HCT116 (cell line): ENCODE measurements around the gene COG8. TPM values are rescaled to one million over a fixed set of nuclear protein-coding genes. Genes with fewer than 3 reads are reported as not detected.

ENCODE experiments used
- ATAC-seq: fragments of 200-7000 bp; cut with Tn5 transposase; 2 replicates; pipeline ENCODE4 v1.9.1; 2020; ENCODE audit warnings: mild to moderate bottlenecking, moderate library complexity
- BruUV-seq: library from RNA; stranded (reverse); fragments of 400-500 nt; replicated peaks from 2 replicates; lab custom pipeline; 2021; lab: Mats Ljungman, UMichigan
- CTCF ChIA-PET: fragments of 300-600 bp; sonication (Branson Sonifier 250); formaldehyde crosslinking; loops from one replicate; lab custom pipeline; 2021; ENCODE audit warnings: antibody characterized with exemption; lab: Charles Lee
- POLR2A ChIA-PET: fragments of 300-600, 350-600 bp; sonication (Branson Sonifier 250); formaldehyde crosslinking; loops from one replicate; lab custom pipeline; 2021; ENCODE audit warnings: antibody characterized with exemption; lab: Charles Lee
- RAD21 ChIA-PET, 2 experiments: fragments of 300-600 bp; sonication (Branson Sonifier 250); formaldehyde crosslinking; loops; one replicate each; lab custom pipeline; 2023; ENCODE audit warnings: low total read pairs in 2 of 2; ENCODE audit not compliant: uncharacterized antibody in 2 of 2, unreplicated experiment in 2 of 2, low non-redundant PET in 1 of 2; lab: Charles Lee
- DNase-seq: peaks from one replicate; pipeline ENCODE4 v3.0.0-alpha.2; 2010; ENCODE audit warnings: low read depth, low spot score
- H2AFZ ChIP-seq: fragments of 200-600 bp; shearing (Covaris generic), sonication (generic); 2 replicates; pipeline ENCODE4 v1.6.1; 2017; ENCODE audit warnings: low read depth, mixed run types, mixed read lengths, antibody characterized with exemption, low read length; ENCODE audit not compliant: poor library complexity, severe bottlenecking
- H3K27ac ChIP-seq: 2 replicates; pipeline ENCODE4 v1.5.1; 2012; ENCODE audit warnings: low read depth, low read length
- H3K27me3 ChIP-seq: fragments of 200-600 bp; sonication (generic); 2 replicates; pipeline ENCODE4 v1.6.1; 2016; ENCODE audit warnings: mixed run types, low read length, mixed read lengths; ENCODE audit not compliant: insufficient read depth
- H3K36me3 ChIP-seq, 2 experiments: fragments of 200-500 bp in 1 of 2; fragments of 200-600 bp in 1 of 2; sonication (Bioruptor generic) in 1 of 2; sonication (generic) in 1 of 2; 2 replicates each; pipeline versions ENCODE4 v1.5.1 to v1.6.1; 2014 to 2016; ENCODE audit warnings: low read length in 2 of 2, inconsistent platforms in 1 of 2, mixed read lengths in 1 of 2, mixed run types in 1 of 2; ENCODE audit not compliant: insufficient read depth in 2 of 2, control insufficient read depth in 1 of 2
- H3K4me1 ChIP-seq, 2 experiments: fragments of 200-600 bp in 1 of 2; sonication (generic) in 1 of 2; 2 replicates each; pipeline versions ENCODE4 v1.5.1 to v1.6.1; 2012 to 2017; ENCODE audit warnings: low read length in 2 of 2, inconsistent platforms in 1 of 2, mild to moderate bottlenecking in 1 of 2, mixed read lengths in 1 of 2, mixed run types in 1 of 2, moderate library complexity in 1 of 2; ENCODE audit not compliant: insufficient read depth in 2 of 2, control insufficient read depth in 1 of 2
- H3K4me2 ChIP-seq: fragments of 200-600 bp; sonication (generic); 2 replicates; pipeline ENCODE4 v1.6.1; 2017; ENCODE audit warnings: mixed run types, low read length, mixed read lengths
- H3K4me3 ChIP-seq, 2 experiments: fragments of 200-600 bp in 1 of 2; sonication (generic) in 1 of 2; replicated peaks in 1 of 2; 2 replicates each; pipeline ENCODE4 v1.5.1; 2011 to 2016; ENCODE audit warnings: low read length in 2 of 2, control low read depth in 1 of 2, low read depth in 1 of 2, mild to moderate bottlenecking in 1 of 2, mixed read lengths in 1 of 2, mixed run types in 1 of 2
- H3K79me2 ChIP-seq: fragments of 200-600 bp; sonication (generic); 2 replicates; pipeline ENCODE4 v1.6.1; 2017; ENCODE audit warnings: mild to moderate bottlenecking, mixed run types, low read length, moderate library complexity, mixed read lengths; ENCODE audit not compliant: insufficient read depth
- H3K9ac ChIP-seq: fragments of 200-600 bp; sonication (generic); 2 replicates; pipeline ENCODE4 v1.6.1; 2016; ENCODE audit warnings: low read length, mixed read lengths
- H3K9me2 ChIP-seq: fragments of 200-600 bp; sonication (generic), shearing (Covaris generic); 2 replicates; pipeline ENCODE4 v1.6.1; 2017; ENCODE audit warnings: mixed run types, mild to moderate bottlenecking, moderate library complexity; ENCODE audit not compliant: insufficient read depth
- H3K9me3 ChIP-seq, 2 experiments: fragments of 200-500 bp in 1 of 2; fragments of 200-600 bp in 1 of 2; sonication (Bioruptor generic) in 1 of 2; sonication (generic) in 1 of 2; 2 replicates each; pipeline ENCODE4 v1.6.1; 2014 to 2017; ENCODE audit warnings: low read length in 2 of 2, mixed read lengths in 2 of 2, inconsistent platforms in 1 of 2, low read depth in 1 of 2, mild to moderate bottlenecking in 1 of 2, mixed run types in 1 of 2, moderate library complexity in 1 of 2; ENCODE audit not compliant: control insufficient read depth in 1 of 2, insufficient read depth in 1 of 2
- H4K20me1 ChIP-seq: fragments of 200-600 bp; sonication (generic), shearing (Covaris generic); 2 replicates; pipeline ENCODE4 v1.6.1; 2017; ENCODE audit warnings: mixed run types, mild to moderate bottlenecking, moderate library complexity; ENCODE audit not compliant: insufficient read depth
- ATF3 ChIP-seq: IDR thresholded peaks from 2 replicates; pipeline ENCODE4 v1.6.1; 2012
- CEBPB ChIP-seq: IDR thresholded peaks from 2 replicates; pipeline ENCODE4 v1.6.1; 2012; ENCODE audit warnings: low read depth
- CTCF ChIP-seq, 3 experiments: fragments of 200-600 bp in 1 of 3; sonication (generic) in 1 of 3; IDR thresholded peaks in 2 of 3; conservative IDR thresholded peaks in 1 of 3; 2 replicates each; pipeline ENCODE4 v1.5.1; 2012 to 2017; ENCODE audit warnings: low read depth in 2 of 3, low read length in 2 of 3, antibody characterized with exemption in 1 of 3, borderline replicate concordance in 1 of 3, control low read depth in 1 of 3, mild to moderate bottlenecking in 1 of 3, mixed read lengths in 1 of 3, mixed run types in 1 of 3, moderate library complexity in 1 of 3; ENCODE audit not compliant: insufficient read depth in 1 of 3
- ELF1 ChIP-seq: IDR thresholded peaks from 2 replicates; pipeline ENCODE4 v1.6.1; 2012; ENCODE audit warnings: low read depth, borderline replicate concordance
- EZH2phosphoT487 ChIP-seq: fragments of 200-600 bp; IDR thresholded peaks from 2 replicates; pipeline ENCODE4 v1.6.1; 2018; ENCODE audit warnings: antibody characterized with exemption, borderline replicate concordance
- FOSL1 ChIP-seq: IDR thresholded peaks from 2 replicates; pipeline ENCODE4 v1.6.1; 2012; ENCODE audit warnings: low read depth
- JUND ChIP-seq: IDR thresholded peaks from 2 replicates; pipeline ENCODE4 v1.6.1; 2012
- POLR2A ChIP-seq: IDR thresholded peaks from 2 replicates; pipeline ENCODE4 v1.7.0; 2011; ENCODE audit warnings: borderline replicate concordance; ENCODE audit not compliant: insufficient read depth, insufficient read length; ENCODE audit errors: extremely low read depth
- SRF ChIP-seq: IDR thresholded peaks from 2 replicates; pipeline ENCODE4 v1.6.1; 2012; ENCODE audit warnings: low read depth
- YY1 ChIP-seq: IDR thresholded peaks from 2 replicates; pipeline ENCODE4 v1.6.1; 2011; ENCODE audit warnings: low read length, low read depth, moderate library complexity, mild to moderate bottlenecking; ENCODE audit not compliant: insufficient replicate concordance; ENCODE audit errors: extremely low read depth
- ZNF274 ChIP-seq: fragments of 200-500 bp; sonication (Bioruptor generic); IDR thresholded peaks from 2 replicates; pipeline ENCODE4 v1.6.1; 2014; ENCODE audit warnings: mild to moderate bottlenecking, low read depth, low read length, inconsistent platforms
- intact Hi-C: fragments of 100-400 bp; cut with micrococcal nuclease; formaldehyde crosslinking; loops from 2 replicates; pipeline ENCODE4 v1.10.0; 2022
- total RNA-seq: library from RNA; stranded (reverse); gene quantifications from one replicate; pipeline ENCODE4 v1.2.1, GENCODE V29; 2021; ENCODE audit not compliant: unreplicated experiment
- TF ChIP-seq, protein P1 (sequence below): IDR thresholded peaks from 2 replicates; pipeline ENCODE4 v1.6.1; 2012; ENCODE audit warnings: low read depth
- TF ChIP-seq, protein P2 (sequence below): IDR thresholded peaks from 2 replicates; pipeline ENCODE4 v1.6.1; 2011; ENCODE audit warnings: mild to moderate bottlenecking, low read length, moderate library complexity; ENCODE audit not compliant: insufficient replicate concordance; ENCODE audit errors: extremely low read depth

The COG8 gene
- total RNA-seq, 1 experiment from 2014 or later: 50.3 TPM

DNA sequence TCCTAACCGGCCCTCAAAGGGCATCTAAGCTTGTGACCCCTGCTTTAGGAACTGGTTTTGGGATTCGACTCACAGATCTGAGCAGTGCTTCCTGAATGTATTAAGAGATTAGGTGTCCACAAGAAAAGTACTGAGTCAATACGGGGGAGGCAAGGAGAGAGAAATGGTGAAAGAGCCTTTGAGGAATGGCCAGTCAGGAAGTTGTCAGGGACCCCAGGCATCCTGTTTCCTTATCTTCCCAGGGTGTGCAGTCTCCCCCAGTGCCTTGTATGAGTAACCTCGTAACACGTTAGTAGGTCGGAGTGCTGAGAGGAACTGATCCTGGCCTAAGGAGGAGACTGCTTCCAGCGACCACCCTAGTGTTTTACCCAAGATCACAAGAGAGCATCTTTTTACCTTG is 28.6 kb upstream of the COG8 start:
- no peak overlapping the region for H3K4me2 ChIP-seq
- no peak overlapping the region for H3K9ac ChIP-seq
- BruUV-seq: no TSS peak
- peaks cover 7% of the 10 kb centered on the region; the same call in 1 of the 2 replicates for H4K20me1 ChIP-seq
- H3K27ac ChIP-seq: no peak overlapping the region
- no peaks in the 10 kb centered on the region; a peak in 1 of 4 replicates for H3K4me1 ChIP-seq
- intact Hi-C loops: no loop called here
- ChIA-PET POLR2A (no interaction called here), RAD21 (no interaction called here), CTCF (no interaction called here)
- peaks cover 46% of the 10 kb centered on the region for H3K79me2 ChIP-seq
- no peak for DNase-seq
- H3K9me2 ChIP-seq: no peaks in the 10 kb centered on the region
- H3K27me3 ChIP-seq: no peaks in the 10 kb centered on the region
- H2AFZ ChIP-seq: no peak overlapping the region
- peaks cover 62 to 82% of the 10 kb centered on the region in 2 experiments for H3K36me3 ChIP-seq
- no peak for ATAC-seq
- no peak overlapping the region for H3K4me3 ChIP-seq
- TF ChIP-seq CEBPB: no peak
- TF ChIP-seq, all 23 proteins: peak for 0
- no peaks in the 10 kb centered on the region for H3K9me3 ChIP-seq

- intact Hi-C loops: no loop called here
- ATAC-seq: no peak
- ChIA-PET POLR2A (no interaction called here), RAD21 (no interaction called here), CTCF (no interaction called here)
- H3K79me2 ChIP-seq: peaks cover 37% of the 10 kb centered on the region
- no peaks in the 10 kb centered on the region for H4K20me1 ChIP-seq
- no peak overlapping the region for H2AFZ ChIP-seq
- no peak overlapping the region for H3K9ac ChIP-seq
- peaks cover 0 to 8% of the 10 kb centered on the region in 2 experiments; a peak in 1 of 4 replicates for H3K4me1 ChIP-seq
- H3K4me3 ChIP-seq: no peak overlapping the region
- H3K9me3 ChIP-seq: no peaks in the 10 kb centered on the region
- H3K36me3 ChIP-seq: peaks cover 53 to 67% of the 10 kb centered on the region in 2 experiments
- BruUV-seq: no TSS peak
- H3K9me2 ChIP-seq: no peaks in the 10 kb centered on the region
- no peaks in the 10 kb centered on the region for H3K27me3 ChIP-seq
- no peak for DNase-seq
- no peak overlapping the region for H3K27ac ChIP-seq
- no peak overlapping the region for H3K4me2 ChIP-seq
- TF ChIP-seq YY1: no peak
- TF ChIP-seq, protein P1, sequence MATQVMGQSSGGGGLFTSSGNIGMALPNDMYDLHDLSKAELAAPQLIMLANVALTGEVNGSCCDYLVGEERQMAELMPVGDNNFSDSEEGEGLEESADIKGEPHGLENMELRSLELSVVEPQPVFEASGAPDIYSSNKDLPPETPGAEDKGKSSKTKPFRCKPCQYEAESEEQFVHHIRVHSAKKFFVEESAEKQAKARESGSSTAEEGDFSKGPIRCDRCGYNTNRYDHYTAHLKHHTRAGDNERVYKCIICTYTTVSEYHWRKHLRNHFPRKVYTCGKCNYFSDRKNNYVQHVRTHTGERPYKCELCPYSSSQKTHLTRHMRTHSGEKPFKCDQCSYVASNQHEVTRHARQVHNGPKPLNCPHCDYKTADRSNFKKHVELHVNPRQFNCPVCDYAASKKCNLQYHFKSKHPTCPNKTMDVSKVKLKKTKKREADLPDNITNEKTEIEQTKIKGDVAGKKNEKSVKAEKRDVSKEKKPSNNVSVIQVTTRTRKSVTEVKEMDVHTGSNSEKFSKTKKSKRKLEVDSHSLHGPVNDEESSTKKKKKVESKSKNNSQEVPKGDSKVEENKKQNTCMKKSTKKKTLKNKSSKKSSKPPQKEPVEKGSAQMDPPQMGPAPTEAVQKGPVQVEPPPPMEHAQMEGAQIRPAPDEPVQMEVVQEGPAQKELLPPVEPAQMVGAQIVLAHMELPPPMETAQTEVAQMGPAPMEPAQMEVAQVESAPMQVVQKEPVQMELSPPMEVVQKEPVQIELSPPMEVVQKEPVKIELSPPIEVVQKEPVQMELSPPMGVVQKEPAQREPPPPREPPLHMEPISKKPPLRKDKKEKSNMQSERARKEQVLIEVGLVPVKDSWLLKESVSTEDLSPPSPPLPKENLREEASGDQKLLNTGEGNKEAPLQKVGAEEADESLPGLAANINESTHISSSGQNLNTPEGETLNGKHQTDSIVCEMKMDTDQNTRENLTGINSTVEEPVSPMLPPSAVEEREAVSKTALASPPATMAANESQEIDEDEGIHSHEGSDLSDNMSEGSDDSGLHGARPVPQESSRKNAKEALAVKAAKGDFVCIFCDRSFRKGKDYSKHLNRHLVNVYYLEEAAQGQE: no peak
- TF ChIP-seq, protein P2, sequence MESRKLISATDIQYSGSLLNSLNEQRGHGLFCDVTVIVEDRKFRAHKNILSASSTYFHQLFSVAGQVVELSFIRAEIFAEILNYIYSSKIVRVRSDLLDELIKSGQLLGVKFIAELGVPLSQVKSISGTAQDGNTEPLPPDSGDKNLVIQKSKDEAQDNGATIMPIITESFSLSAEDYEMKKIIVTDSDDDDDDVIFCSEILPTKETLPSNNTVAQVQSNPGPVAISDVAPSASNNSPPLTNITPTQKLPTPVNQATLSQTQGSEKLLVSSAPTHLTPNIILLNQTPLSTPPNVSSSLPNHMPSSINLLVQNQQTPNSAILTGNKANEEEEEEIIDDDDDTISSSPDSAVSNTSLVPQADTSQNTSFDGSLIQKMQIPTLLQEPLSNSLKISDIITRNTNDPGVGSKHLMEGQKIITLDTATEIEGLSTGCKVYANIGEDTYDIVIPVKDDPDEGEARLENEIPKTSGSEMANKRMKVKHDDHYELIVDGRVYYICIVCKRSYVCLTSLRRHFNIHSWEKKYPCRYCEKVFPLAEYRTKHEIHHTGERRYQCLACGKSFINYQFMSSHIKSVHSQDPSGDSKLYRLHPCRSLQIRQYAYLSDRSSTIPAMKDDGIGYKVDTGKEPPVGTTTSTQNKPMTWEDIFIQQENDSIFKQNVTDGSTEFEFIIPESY: no peak
- no peak for TF ChIP-seq POLR2A
- TF ChIP-seq ELF1: no peak
- TF ChIP-seq ZNF274: no peak
- no peak for TF ChIP-seq JUND
- TF ChIP-seq ATF3: no peak
- no peak for TF ChIP-seq SRF
- no peak for TF ChIP-seq FOSL1
- no peak for TF ChIP-seq CTCF (IDR thresholded peaks at IDR 0.05 in 2 of 3, conservative IDR thresholded peaks at IDR 0.05 in 1 of 3; ENCODE audit: borderline replicate concordance in 1 of 3, insufficient read depth in 1 of 3, low read depth in 2 of 3, low read length in 2 of 3)
- no peak for TF ChIP-seq EZH2phosphoT487
Measured at GRCh38 chr16:69366431-69366830, 27.1 kb upstream of the COG8 start.
